SK-N-SH treated with all-trans-retinoic acid at 6 μM for 48 hours (cell line): ENCODE data around the gene MRFAP1.

Experiments used
- ATAC-seq: fragments of 200-7000 bp; cut with Tn5 transposase; 3 replicates; pipeline ENCODE4 v1.9.1; 2020; ENCODE audit warnings: mild to moderate bottlenecking, moderate library complexity
- ARNTL ChIP-seq: fragments of 450-650 bp; formaldehyde crosslinking; IDR thresholded peaks from 2 replicates; pipeline ENCODE4 v1.5.0; 2020; ENCODE audit warnings: low read depth, mild to moderate bottlenecking, moderate library complexity, borderline replicate concordance
- BACH2 ChIP-seq: fragments of 250-450 bp; sonication (Bioruptor Pico); IDR thresholded peaks from 2 replicates; pipeline ENCODE4 v1.9.0; 2021; ENCODE audit warnings: mild to moderate bottlenecking, borderline replicate concordance
- CREB5 ChIP-seq: fragments of 250-450 bp; sonication (Bioruptor Pico); IDR thresholded peaks from 2 replicates; pipeline ENCODE4 v1.5.1; 2020; ENCODE audit warnings: low read depth, mild to moderate bottlenecking, moderate library complexity
- CSDC2 ChIP-seq: fragments of 250-450 bp; sonication (Bioruptor Pico); IDR thresholded peaks from 2 replicates; pipeline ENCODE4 v1.5.0; 2020; ENCODE audit warnings: mild to moderate bottlenecking, moderate library complexity
- CSRNP3 ChIP-seq: fragments of 250-450 bp; sonication (Bioruptor Pico); IDR thresholded peaks from 2 replicates; pipeline ENCODE4 v1.5.1; 2021; ENCODE audit warnings: mild to moderate bottlenecking, moderate library complexity
- ESRRG ChIP-seq: fragments of 250-450 bp; sonication (Bioruptor Pico); IDR thresholded peaks from 2 replicates; pipeline ENCODE4 v1.6.1; 2021; ENCODE audit warnings: mild to moderate bottlenecking
- GLIS3 ChIP-seq: fragments of 250-450 bp; sonication (Bioruptor Pico); IDR thresholded peaks from 2 replicates; pipeline ENCODE4 v1.5.0; 2020; ENCODE audit warnings: mild to moderate bottlenecking, moderate library complexity
- ISL1 ChIP-seq: fragments of 250-450 bp; sonication (Bioruptor Pico); IDR thresholded peaks from 2 replicates; pipeline ENCODE4 v2.1.2; 2022; ENCODE audit warnings: mild to moderate bottlenecking, moderate library complexity
- PATZ1 ChIP-seq: fragments of 250-450 bp; sonication (Bioruptor Pico); IDR thresholded peaks from 2 replicates; pipeline ENCODE4 v1.8.0; 2020; ENCODE audit warnings: mild to moderate bottlenecking, moderate library complexity, borderline replicate concordance
- POU6F1 ChIP-seq: fragments of 250-450 bp; sonication (Bioruptor Pico); IDR thresholded peaks from 2 replicates; pipeline ENCODE4 v1.8.0; 2021; ENCODE audit warnings: low read depth, mild to moderate bottlenecking, moderate library complexity, borderline replicate concordance
- PPARA ChIP-seq: fragments of 250-450 bp; sonication (Bioruptor Pico); IDR thresholded peaks from 2 replicates; pipeline ENCODE4 v1.5.0; 2020; ENCODE audit warnings: mild to moderate bottlenecking, borderline replicate concordance
- RARB ChIP-seq: fragments of 250-450 bp; sonication (Bioruptor Pico); IDR thresholded peaks from 2 replicates; pipeline ENCODE4 v1.8.0; 2021; ENCODE audit warnings: mild to moderate bottlenecking, moderate library complexity
- SNAI2 ChIP-seq: fragments of 250-450 bp; sonication (Bioruptor Pico); IDR thresholded peaks from 2 replicates; pipeline ENCODE4 v1.5.0; 2020; ENCODE audit warnings: mild to moderate bottlenecking, moderate library complexity
- TCF4 ChIP-seq: fragments of 250-450 bp; sonication (Bioruptor Pico); IDR thresholded peaks from 2 replicates; pipeline ENCODE4 v1.8.0; 2021; ENCODE audit warnings: mild to moderate bottlenecking, moderate library complexity, borderline replicate concordance
- TOX ChIP-seq: fragments of 250-450 bp; sonication (Bioruptor Pico); IDR thresholded peaks from 2 replicates; pipeline ENCODE4 v1.8.0; 2021; ENCODE audit warnings: mild to moderate bottlenecking, moderate library complexity, borderline replicate concordance
- TSHZ2 ChIP-seq: fragments of 250-450 bp; sonication (Bioruptor Pico); IDR thresholded peaks from 2 replicates; pipeline ENCODE4 v1.5.0; 2020; ENCODE audit warnings: mild to moderate bottlenecking, moderate library complexity
- ZC3H10 ChIP-seq: fragments of 250-450 bp; sonication (Bioruptor Pico); IDR thresholded peaks from 2 replicates; pipeline ENCODE4 v1.5.1; 2021; ENCODE audit warnings: mild to moderate bottlenecking, moderate library complexity
- ZFP3 ChIP-seq: fragments of 250-450 bp; sonication (Bioruptor Pico); IDR thresholded peaks from 2 replicates; pipeline ENCODE4 v1.5.0; 2020; ENCODE audit warnings: mild to moderate bottlenecking, moderate library complexity
- ZFP30 ChIP-seq: fragments of 450-650 bp; formaldehyde crosslinking; IDR thresholded peaks from 2 replicates; pipeline ENCODE4 v1.5.0; 2022; ENCODE audit warnings: mild to moderate bottlenecking, moderate library complexity
- ZNF565 ChIP-seq: fragments of 450-650 bp; formaldehyde crosslinking; conservative IDR thresholded peaks from 2 replicates; pipeline ENCODE4 v1.5.0; 2020; ENCODE audit warnings: low read depth, mild to moderate bottlenecking, moderate library complexity
- ZNF70 ChIP-seq: fragments of 450-650 bp; formaldehyde crosslinking; IDR thresholded peaks from 2 replicates; pipeline ENCODE4 v1.5.0; 2020; ENCODE audit warnings: mild to moderate bottlenecking, moderate library complexity

Gene MRFAP1

GRCh38 chr4:6591781-6592180 is 48.7 kb upstream of the MRFAP1 start:
- TF ChIP-seq BACH2 = no peak
- no peak for ATAC-seq

GRCh38 chr4:6592804-6593563 is 47.5 kb upstream of the MRFAP1 start:
- ATAC-seq = no peak
- no peak for TF ChIP-seq CSDC2 (CRISPR knock-in tag)
- no peak for TF ChIP-seq ZFP3 (CRISPR knock-in tag)
- no peak for TF ChIP-seq ZFP30 (CRISPR knock-in tag)
- no peak for TF ChIP-seq PATZ1 (CRISPR knock-in tag)
- TF ChIP-seq PPARA (CRISPR knock-in tag) = no peak
- TF ChIP-seq GLIS3 (CRISPR knock-in tag) = no peak
- no peak for TF ChIP-seq ZC3H10 (CRISPR knock-in tag)
- no peak for TF ChIP-seq ZNF70 (CRISPR knock-in tag)
- no peak for TF ChIP-seq CREB5 (CRISPR knock-in tag)
- no peak for TF ChIP-seq TOX (CRISPR knock-in tag)
- TF ChIP-seq ISL1 (CRISPR knock-in tag) = no peak
- TF ChIP-seq CSRNP3 (CRISPR knock-in tag) = no peak
- no peak for TF ChIP-seq ARNTL
- TF ChIP-seq POU6F1 (CRISPR knock-in tag) = no peak
- no peak for TF ChIP-seq TSHZ2 (CRISPR knock-in tag)
- TF ChIP-seq SNAI2 = no peak
- TF ChIP-seq ESRRG (CRISPR knock-in tag) = no peak
- no peak for TF ChIP-seq RARB (CRISPR knock-in tag)
- TF ChIP-seq ZNF565 (CRISPR knock-in tag) = no peak

- no peak for ATAC-seq
- TF ChIP-seq ZNF565 (CRISPR knock-in tag) = no peak
- TF ChIP-seq SNAI2 = no peak
- no peak for TF ChIP-seq GLIS3 (CRISPR knock-in tag)
- no peak for TF ChIP-seq ARNTL
- TF ChIP-seq CSRNP3 (CRISPR knock-in tag) = no peak
- TF ChIP-seq ESRRG (CRISPR knock-in tag) = no peak
- no peak for TF ChIP-seq TCF4 (CRISPR knock-in tag)
- no peak for TF ChIP-seq TOX (CRISPR knock-in tag)
- TF ChIP-seq POU6F1 (CRISPR knock-in tag) = no peak
- no peak for TF ChIP-seq PATZ1 (CRISPR knock-in tag)
Observed at GRCh38 chr4:6594341-6594740, 46.1 kb upstream of the MRFAP1 start.
